Adipocyte (in vitro differentiated cells): ENCODE measurements around the gene AKR1B15.
A peak's percentile ranks its signal among the peaks of the same experiment; 100 is the strongest.
"Not testable (repeated sequence)": the region's sequence is repeated elsewhere in the genome, so short reads cannot be mapped to it uniquely, and the experiment has no call there.

Experiments
- DNase-seq: peaks from one replicate; pipeline ENCODE4 v3.0.0-alpha.2; 2015; ENCODE audit warnings: low read depth
- H3K27me3 ChIP-seq: replicated peaks from 2 replicates; pipeline ENCODE4 v1.7.0; 2013; ENCODE audit warnings: mild to moderate bottlenecking, low read length, moderate library complexity; ENCODE audit not compliant: control insufficient read depth, insufficient read depth
- H3K36me3 ChIP-seq: 2 replicates; pipeline ENCODE4 v1.7.0; 2013; ENCODE audit warnings: low read length, mild to moderate bottlenecking, moderate library complexity; ENCODE audit not compliant: control insufficient read depth, insufficient read depth, severe bottlenecking
- H3K4me1 ChIP-seq: 2 replicates; pipeline ENCODE4 v1.7.0; 2013; ENCODE audit warnings: mild to moderate bottlenecking, low read length, moderate library complexity; ENCODE audit not compliant: control insufficient read depth, insufficient read depth
- H3K4me3 ChIP-seq: 2 replicates; pipeline ENCODE4 v1.7.0; 2013; ENCODE audit warnings: mild to moderate bottlenecking, low read length, moderate library complexity
- H3K9ac ChIP-seq: 2 replicates; pipeline ENCODE4 v1.7.0; 2013; ENCODE audit warnings: mild to moderate bottlenecking, low read length, moderate library complexity
- H3K9me3 ChIP-seq: 2 replicates; pipeline ENCODE4 v1.7.0; 2013; ENCODE audit warnings: mild to moderate bottlenecking, low read length, moderate library complexity; ENCODE audit not compliant: control insufficient read depth

The AKR1B15 gene

GRCh38 chr7:134533288-134533771 is 15.6 kb upstream of the AKR1B15 start:
- H3K9me3 ChIP-seq: no peaks in the 10 kb centered on the region
- DNase-seq: peak; percentile 27
- no peaks in the 10 kb centered on the region for H3K27me3 ChIP-seq
- H3K4me3 ChIP-seq: no peak overlapping the region
- no peak overlapping the region for H3K9ac ChIP-seq
- peaks cover 33% of the 10 kb centered on the region for H3K4me1 ChIP-seq
- H3K36me3 ChIP-seq: no peaks in the 10 kb centered on the region

GRCh38 chr7:134534633-134535032 is 14.3 kb upstream of the AKR1B15 start:
- H3K27me3 ChIP-seq: no peaks in the 10 kb centered on the region

GRCh38 chr7:134535272-134535918 is 13.5 kb upstream of the AKR1B15 start:
- Histone ChIP-seq H3K9ac (no peak overlapping the region), H3K9me3 (no peaks in the 10 kb centered on the region), H3K4me3 (no peak overlapping the region), H3K27me3 (no peaks in the 10 kb centered on the region), H3K36me3 (no peaks in the 10 kb centered on the region), H3K4me1 (peaks cover 31% of the 10 kb centered on the region)
- peak; percentile 29 for DNase-seq

More at GRCh38 chr7:134534633-134535032, 14.3 kb upstream of the AKR1B15 start:
- Histone ChIP-seq H3K4me3 (no peak overlapping the region), H3K9me3 (no peaks in the 10 kb centered on the region), H3K4me1 (peaks cover 31% of the 10 kb centered on the region), H3K36me3 (no peaks in the 10 kb centered on the region), H3K9ac (no peak overlapping the region)
- no peak for DNase-seq

GRCh38 chr7:134535919-134536299 is 13.0 kb upstream of the AKR1B15 start:
- Histone ChIP-seq H3K4me3 (no peak overlapping the region), H3K36me3 (no peaks in the 10 kb centered on the region), H3K9me3 (no peaks in the 10 kb centered on the region), H3K9ac (no peak overlapping the region), H3K27me3 (no peaks in the 10 kb centered on the region), H3K4me1 (peaks cover 31% of the 10 kb centered on the region)
- no peak for DNase-seq

GRCh38 chr7:134536558-134536957 is 12.4 kb upstream of the AKR1B15 start:
- not testable (repeated sequence) for H3K4me3 ChIP-seq, H3K27me3 ChIP-seq, H3K9me3 ChIP-seq, DNase-seq, H3K36me3 ChIP-seq, H3K9ac ChIP-seq
- peaks cover 31% of the 10 kb centered on the region for H3K4me1 ChIP-seq

GRCh38 chr7:134537273-134537781 is 11.6 kb upstream of the AKR1B15 start:
- H3K36me3 ChIP-seq, H3K9ac ChIP-seq, DNase-seq, H3K27me3 ChIP-seq, H3K4me3 ChIP-seq, H3K9me3 ChIP-seq: not testable (repeated sequence)
- peaks cover 27% of the 10 kb centered on the region for H3K4me1 ChIP-seq

- Histone ChIP-seq H3K9ac (no peak overlapping the region), H3K36me3 (no peaks in the 10 kb centered on the region), H3K4me1 (peaks cover 14% of the 10 kb centered on the region), H3K9me3 (no peaks in the 10 kb centered on the region), H3K4me3 (no peak overlapping the region), H3K27me3 (no peaks in the 10 kb centered on the region)
- DNase-seq: no peak
Measured at GRCh38 chr7:134539380-134540004, 9.4 kb upstream of the AKR1B15 start.

GRCh38 chr7:134541501-134542194 is 7.3 kb upstream of the AKR1B15 start:
- DNase-seq, H3K9me3 ChIP-seq: not testable (repeated sequence)

GRCh38 chr7:134542195-134542771 is 6.6 kb upstream of the AKR1B15 start:
- no peak for DNase-seq
- H3K4me1 ChIP-seq: peaks cover 5% of the 10 kb centered on the region
- no peak overlapping the region for H3K4me3 ChIP-seq
- no peaks in the 10 kb centered on the region for H3K36me3 ChIP-seq
- no peaks in the 10 kb centered on the region for H3K27me3 ChIP-seq
- H3K9me3 ChIP-seq: no peaks in the 10 kb centered on the region
- H3K9ac ChIP-seq: no peak overlapping the region

More at GRCh38 chr7:134541501-134542194, 7.3 kb upstream of the AKR1B15 start:
- H3K4me3 ChIP-seq, H3K9ac ChIP-seq, H3K36me3 ChIP-seq, H3K27me3 ChIP-seq, H3K4me1 ChIP-seq: not testable (repeated sequence)

GRCh38 chr7:134545380-134545779 is 3.5 kb upstream of the AKR1B15 start:
- H3K4me3 ChIP-seq: no peak overlapping the region
- H3K9me3 ChIP-seq: no peaks in the 10 kb centered on the region
- no peak overlapping the region for H3K9ac ChIP-seq
- H3K27me3 ChIP-seq: peaks cover 6% of the 10 kb centered on the region
- DNase-seq: no peak
- no peaks in the 10 kb centered on the region for H3K36me3 ChIP-seq
- H3K4me1 ChIP-seq: peaks cover 21% of the 10 kb centered on the region

GRCh38 chr7:134545918-134546317 is 3.0 kb upstream of the AKR1B15 start:
- H3K4me1 ChIP-seq: peaks cover 21% of the 10 kb centered on the region
- no peak overlapping the region for H3K4me3 ChIP-seq
- H3K36me3 ChIP-seq: no peaks in the 10 kb centered on the region
- H3K9me3 ChIP-seq: no peaks in the 10 kb centered on the region
- peaks cover 8% of the 10 kb centered on the region for H3K27me3 ChIP-seq
- no peak for DNase-seq
- no peak overlapping the region for H3K9ac ChIP-seq
